GM18526 (cell line): ENCODE results near the gene DTHD1.

Source experiments
- POLR2A ChIP-seq: IDR thresholded peaks from 3 replicates; pipeline ENCODE4 v1.6.1; 2011; ENCODE audit not compliant: insufficient read length; ENCODE audit errors: extremely low read depth

Gene DTHD1

GRCh38 chr4:36323816-36324419 is 42.5 kb downstream of the DTHD1 start:
- TF ChIP-seq POLR2A = no peak

DNA sequence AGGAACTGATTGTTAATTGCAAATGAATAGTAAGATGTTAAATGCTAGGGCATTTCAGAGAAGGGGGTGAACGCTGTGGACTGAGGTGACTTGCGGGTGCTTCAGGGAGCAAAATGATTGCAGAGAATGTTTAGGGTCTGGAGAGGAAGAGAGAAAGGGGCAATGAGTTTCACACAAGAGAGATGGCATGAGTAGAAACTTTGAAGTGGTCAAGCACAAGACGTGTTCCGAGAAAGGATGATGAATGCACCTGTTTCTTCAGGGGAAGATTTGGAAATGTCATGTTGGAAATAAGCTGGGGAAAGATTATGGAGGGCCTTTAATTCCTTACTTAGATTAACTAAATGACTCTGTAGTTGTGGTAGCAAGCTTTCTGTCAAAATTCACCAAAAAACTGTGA is 43.4 kb downstream of the DTHD1 start:
- no peak for TF ChIP-seq POLR2A

GRCh38 chr4:36325499-36325898 is 44.1 kb downstream of the DTHD1 start:
- no peak for TF ChIP-seq POLR2A

GRCh38 chr4:36325926-36326325 is 44.5 kb downstream of the DTHD1 start:
- TF ChIP-seq POLR2A = no peak

- TF ChIP-seq POLR2A = no peak
Measured at GRCh38 chr4:36326476-36327029, 45.1 kb downstream of the DTHD1 start.

GRCh38 chr4:36327400-36327799 is 46.0 kb downstream of the DTHD1 start:
- no peak for TF ChIP-seq POLR2A

DNA sequence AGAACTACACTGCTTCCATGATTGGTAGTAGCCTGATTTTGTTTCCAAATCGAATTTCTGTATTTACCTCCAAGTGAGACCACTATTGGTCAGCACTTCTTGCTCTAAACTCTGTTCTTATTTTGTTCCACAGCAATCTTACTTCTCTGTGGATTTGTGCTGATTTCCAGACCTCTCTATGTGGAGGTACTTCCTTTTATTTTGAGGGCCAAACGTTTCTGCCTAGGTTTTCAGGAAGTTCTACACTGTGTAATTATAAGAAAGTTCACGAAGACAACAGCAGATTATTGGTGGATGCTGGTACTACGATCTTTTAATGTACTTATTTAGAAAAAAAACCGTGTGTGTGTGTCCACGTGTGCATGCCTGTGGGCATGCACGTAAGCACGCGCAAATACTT is 46.7 kb downstream of the DTHD1 start:
- TF ChIP-seq POLR2A = no peak

GRCh38 chr4:36329228-36329627 is 47.8 kb downstream of the DTHD1 start:
- TF ChIP-seq POLR2A = no peak

- TF ChIP-seq POLR2A = no peak
Measured at GRCh38 chr4:36330796-36331195, 49.4 kb downstream of the DTHD1 start.

DNA sequence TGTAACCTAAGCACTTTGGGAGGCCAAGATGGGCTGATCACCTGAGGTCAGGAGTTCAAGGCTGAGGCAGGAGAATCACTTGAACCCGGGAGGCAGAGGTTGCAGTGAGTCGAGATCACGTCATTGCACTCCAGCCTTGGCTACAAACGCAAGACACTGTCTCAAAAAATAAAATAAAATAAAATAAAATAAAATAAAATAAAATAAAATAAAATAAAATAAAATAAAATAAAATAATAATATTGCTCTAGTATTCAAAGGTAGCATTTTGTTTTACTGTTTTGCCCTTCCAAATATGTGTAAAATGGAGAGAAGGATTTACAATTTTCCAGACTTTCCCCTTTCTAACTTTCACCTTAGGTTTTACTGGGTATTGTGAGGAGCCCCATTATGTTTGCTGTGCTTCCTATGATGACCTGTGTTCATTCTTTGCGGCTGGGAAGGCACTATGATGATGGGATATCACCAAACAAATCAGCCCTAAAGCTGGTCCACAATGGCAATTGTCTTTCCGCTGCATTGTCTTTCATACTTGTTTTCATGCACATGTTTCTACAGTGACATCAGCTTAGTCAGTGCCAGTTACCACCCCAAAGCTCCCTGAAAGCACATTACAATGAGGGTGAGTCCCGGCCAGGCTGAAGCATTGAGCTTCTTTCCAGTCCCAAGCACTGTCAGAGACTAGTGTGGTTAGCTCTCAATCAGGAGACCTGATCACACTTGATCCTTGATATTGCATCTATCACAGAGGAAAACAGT is 50.8 kb downstream of the DTHD1 start:
- TF ChIP-seq POLR2A = peak; percentile 43

GRCh38 chr4:36332782-36333131 is 51.3 kb downstream of the DTHD1 start:
- no peak for TF ChIP-seq POLR2A

- TF ChIP-seq POLR2A = no peak
Measured at GRCh38 chr4:36333303-36333877, 52.0 kb downstream of the DTHD1 start.

GRCh38 chr4:36337665-36338185 is 56.3 kb downstream of the DTHD1 start:
- TF ChIP-seq POLR2A = no peak

GRCh38 chr4:36338973-36339372 is 57.6 kb downstream of the DTHD1 start:
- TF ChIP-seq POLR2A = no peak

DNA sequence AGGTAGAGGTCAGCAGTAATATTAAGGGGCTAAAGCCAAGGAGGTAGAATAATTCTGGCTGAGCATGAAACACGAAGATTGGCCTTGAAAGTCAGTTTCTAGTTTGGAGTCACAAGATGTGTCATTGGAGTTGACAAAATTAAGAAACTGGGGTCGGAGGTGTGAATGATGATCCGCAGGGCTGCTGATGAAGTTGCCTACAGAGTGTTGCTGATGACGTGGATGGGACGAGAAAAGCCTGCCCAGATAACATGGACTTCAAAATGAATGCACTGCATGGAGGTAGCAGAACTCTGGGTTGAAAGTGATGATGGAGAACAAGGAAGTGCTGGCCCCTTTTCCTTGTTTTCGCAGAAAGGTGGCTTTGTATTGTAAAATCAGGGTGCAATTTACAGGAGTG is 60.5 kb downstream of the DTHD1 start:
- TF ChIP-seq POLR2A = no peak
